Hematopoietic multipotent progenitor cell (in vitro differentiated cells): Measurements from ENCODE around the gene KANSL3. TPM values are rescaled to one million over a fixed set of nuclear protein-coding genes. Genes with fewer than 3 reads are reported as not detected.
"Not testable (repeated sequence)": the region's sequence is repeated elsewhere in the genome, so short reads cannot be mapped to it uniquely, and the experiment has no call there.

Experiments
- DNase-seq, 3 donors: peaks; one replicate each; pipeline ENCODE4 v3.0.0-alpha.2; 2011 to 2015; ENCODE audit warnings: low read depth in 2 of 3, low spot score in 2 of 3
- total RNA-seq: library from RNA; depleted of rRNA; stranded (reverse); fragments of >200 nt; gene quantifications from one replicate; pipeline ENCODE4 v1.2.3, GENCODE V29; 2012

KANSL3 gene
- total RNA-seq: 72.7 TPM

- DNase-seq: peak; percentile 86 to 94 (median 93)
Measured at GRCh38 chr2:96638144-96639121, at the start of gene KANSL3. Gene KANSL3, minus strand, starts transcription at chr2:96638312. Its CDS starts 1,177 bp downstream, at chr2:96637135.

GRCh38 chr2:96687266-96687665, 49.2 kb upstream of the KANSL3 start:
- DNase-seq: no peak

GRCh38 chr2:96685577-96686459, 47.7 kb upstream of the KANSL3 start:
- DNase-seq: no peak

- no peak for DNase-seq
Measured at GRCh38 chr2:96684883-96685576, 46.9 kb upstream of the KANSL3 start.

- DNase-seq: no peak
Measured at GRCh38 chr2:96683972-96684820, 46.1 kb upstream of the KANSL3 start.

- no peak for DNase-seq
Measured at GRCh38 chr2:96683307-96683706, 45.2 kb upstream of the KANSL3 start.

GRCh38 chr2:96681540-96681939, 43.4 kb upstream of the KANSL3 start:
- no peak for DNase-seq

GRCh38 chr2:96680561-96681141, 42.5 kb upstream of the KANSL3 start:
- DNase-seq: no peak

GRCh38 chr2:96679848-96680247, 41.7 kb upstream of the KANSL3 start:
- DNase-seq: no peak

- no peak for DNase-seq
Measured at GRCh38 chr2:96669539-96670215, 31.6 kb upstream of the KANSL3 start.

- DNase-seq: peak in 1 of 3 donors; percentile 17
Measured at GRCh38 chr2:96668771-96669170, 30.7 kb upstream of the KANSL3 start.

- not testable (repeated sequence) for DNase-seq
Measured at GRCh38 chr2:96665717-96666116, 27.6 kb upstream of the KANSL3 start.

GRCh38 chr2:96665083-96665569, 27.0 kb upstream of the KANSL3 start:
- peak in 2 of 3 donors; percentile 38 to 48 for DNase-seq

- DNase-seq: no peak
Measured at GRCh38 chr2:96664366-96664925, 26.3 kb upstream of the KANSL3 start.

GRCh38 chr2:96663829-96664228, 25.7 kb upstream of the KANSL3 start:
- DNase-seq: no peak

- DNase-seq: no peak
Measured at GRCh38 chr2:96663177-96663576, 25.1 kb upstream of the KANSL3 start.

GRCh38 chr2:96662360-96662759, 24.2 kb upstream of the KANSL3 start:
- no peak for DNase-seq

GRCh38 chr2:96661324-96661723, 23.2 kb upstream of the KANSL3 start:
- no peak for DNase-seq
